Fibroblast of the aortic adventitia (primary cell): ENCODE data around the gene ASIC1. TPM values are rescaled to one million over a fixed set of nuclear protein-coding genes. Genes with fewer than 3 reads are reported as not detected.
A peak's percentile ranks its signal among the peaks of the same experiment; 100 is the strongest.

ENCODE experiments used
- DNase-seq: peaks from one replicate; pipeline ENCODE4 v3.0.0-alpha.2; 2010; ENCODE audit warnings: low read depth
- H3K4me3 ChIP-seq: 2 replicates; pipeline ENCODE4 v1.5.1; 2011; ENCODE audit warnings: low read depth, mild to moderate bottlenecking, control low read depth, low read length, moderate library complexity
- CTCF ChIP-seq: IDR thresholded peaks from 2 replicates; pipeline ENCODE4 v1.5.1; 2011; ENCODE audit warnings: mild to moderate bottlenecking, low read length, control low read depth, inconsistent platforms; ENCODE audit not compliant: insufficient read depth
- total RNA-seq: library from RNA; depleted of rRNA; stranded (reverse); fragments of >200 nt; gene quantifications from 2 replicates; pipeline ENCODE4 v1.2.3, GENCODE V29; 2012; ENCODE audit warnings: low replicate concordance

The ASIC1 gene
- total RNA-seq, 1 donor = 4.9 TPM

- TF ChIP-seq CTCF = no peak
- no peak overlapping the region for H3K4me3 ChIP-seq
- no peak for DNase-seq
These were observed 29.8 kb downstream of the ASIC1 start for GRCh38 chr12:50087151-50087550.

- TF ChIP-seq CTCF = no peak
- peak; percentile 78 for DNase-seq
- H3K4me3 ChIP-seq = no peak overlapping the region
These were observed 30.6 kb downstream of the ASIC1 start for GRCh38 chr12:50087995-50088394.

GRCh38 chr12:50088577-50089335, 31.4 kb downstream of the ASIC1 start:
- peak; percentile 56 for DNase-seq
- TF ChIP-seq CTCF = peak; percentile 87
- no peak overlapping the region for H3K4me3 ChIP-seq

GRCh38 chr12:50089730-50090129, 32.3 kb downstream of the ASIC1 start:
- no peak for DNase-seq
- no peak overlapping the region for H3K4me3 ChIP-seq
- no peak for TF ChIP-seq CTCF

- DNase-seq = no peak
- no peak for TF ChIP-seq CTCF
These were observed 33.0 kb downstream of the ASIC1 start for GRCh38 chr12:50090391-50090790.

GRCh38 chr12:50097952-50098351, 40.6 kb downstream of the ASIC1 start:
- no peak overlapping the region for H3K4me3 ChIP-seq
- TF ChIP-seq CTCF = no peak

More at GRCh38 chr12:50090391-50090790, 33.0 kb downstream of the ASIC1 start:
- H3K4me3 ChIP-seq = no peak overlapping the region

More at GRCh38 chr12:50097952-50098351, 40.6 kb downstream of the ASIC1 start:
- no peak for DNase-seq
